Measurements from ENCODE around the gene PRDX6. TPM values are rescaled to one million over a fixed set of nuclear protein-coding genes. Genes with fewer than 3 reads are reported as not detected.

PRDX6 gene
- total and polyA plus RNA-seq, 2 of the 4 experiments (the other 2 are of a cell fraction) = 373 to 426 TPM

DNA sequence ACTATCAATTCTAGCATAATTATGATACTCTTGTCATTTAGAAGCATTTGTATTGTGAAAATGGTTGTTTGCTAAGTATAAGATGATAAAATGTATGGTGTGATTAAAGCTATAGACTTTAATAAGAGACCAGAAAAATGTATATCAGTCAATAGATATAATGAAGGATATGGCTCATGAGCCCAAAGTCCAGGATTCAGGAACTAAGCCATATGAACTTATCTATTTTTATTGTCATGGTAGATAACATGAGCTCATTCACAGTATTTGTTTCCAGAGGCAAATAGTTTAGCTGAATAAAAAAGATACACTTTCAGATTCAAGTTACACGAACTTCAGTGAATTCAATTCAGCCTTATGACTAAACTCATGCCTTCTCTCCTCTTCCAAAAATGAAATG is 32.7 kb downstream of the PRDX6 start:
- H3K9ac ChIP-seq (ENCODE audit: low read depth, low read length) = no peak overlapping the region
- POLR2A ChIA-PET (ENCODE audit: unreplicated experiment) = no interaction called here

More for the DNA sequence above, 32.7 kb downstream of the PRDX6 start:
- H3K27ac ChIP-seq (ENCODE audit: insufficient read depth, low read length) = no peak overlapping the region
- intact Hi-C loops (cut with micrococcal nuclease) = no loop called here
- H4K20me1 ChIP-seq (ENCODE audit: insufficient read depth, low read length) = no peaks in the 10 kb centered on the region
- peaks cover 2% of the 10 kb centered on the region; the same call in 1 of the 2 replicates for H3K4me1 ChIP-seq (ENCODE audit: control insufficient read depth, insufficient read depth, low read length)
- no peak overlapping the region for H4K91ac ChIP-seq (ENCODE audit: insufficient read depth, low read depth, low read length)
- no peak overlapping the region for H2AFZ ChIP-seq (replicated peaks; ENCODE audit: low read length, poor library complexity)
- no peak overlapping the region for H3K14ac ChIP-seq (replicated peaks; ENCODE audit: low read depth, low read length)
- no peak overlapping the region for H4K5ac ChIP-seq (ENCODE audit: low read depth, low read length)
- H3K56ac ChIP-seq (ENCODE audit: extremely low read depth, insufficient read depth, low read length) = no peak overlapping the region
- BruUV-seq (replicated peaks) = no TSS peak
- in situ Hi-C loops (cut with MboI; ENCODE audit: low sequenced_read_pairs) = no loop called here
- no peak overlapping the region for H3K23ac ChIP-seq (ENCODE audit: low read depth, low read length)
- no CpG with 5 or more reads among the region's 1 CpG for WGBS, 2 experiments (ENCODE audit: extremely low coverage in 2 of 2, insufficient read length in 1 of 2)
- H3K36me3 ChIP-seq (ENCODE audit: control insufficient read depth, insufficient read depth, low read length) = no peaks in the 10 kb centered on the region
- no peak for ATAC-seq (ENCODE audit: low read depth)
- H3K27me3 ChIP-seq (ENCODE audit: control insufficient read depth, insufficient read depth, low read length) = no peaks in the 10 kb centered on the region; the same call in 1 of the 2 replicates
- H2AK5ac ChIP-seq (ENCODE audit: low read depth, low read length) = no peak overlapping the region
- 0 out of 2 replicates have a peak, but pooled peaks cover 7% of the 10 kb centered on the region for H3K9me1 ChIP-seq (ENCODE audit: insufficient read depth, low read length)
- CTCF ChIA-PET = no interaction called here
- H3K79me1 ChIP-seq (ENCODE audit: low read depth in 1 of 2, low read length in 2 of 2) = no peaks in the 10 kb centered on the region
- no peak overlapping the region for H2BK20ac ChIP-seq (ENCODE audit: low read depth, low read length)
- TF ChIP-seq FOS (IDR thresholded peaks at IDR 0.05; ENCODE audit: low read depth, low read length) (no peak), MAZ (IDR thresholded peaks at IDR 0.05; ENCODE audit: borderline replicate concordance, low read depth, low read length) (no peak), SMC3 (IDR thresholded peaks at IDR 0.05; ENCODE audit: low read depth, low read length) (no peak), NFE2L2 (IDR thresholded peaks at IDR 0.05; ENCODE audit: low read depth, low read length) (no peak), CEBPB (IDR thresholded peaks at IDR 0.05; ENCODE audit: low read depth, low read length) (no peak), BHLHE40 (IDR thresholded peaks at IDR 0.05; ENCODE audit: low read depth, low read length) (no peak), MXI1 (IDR thresholded peaks at IDR 0.05; ENCODE audit: borderline replicate concordance, low read depth, low read length) (no peak), POLR2A (IDR thresholded peaks at IDR 0.05; ENCODE audit: low read depth, low read length) (no peak), RCOR1 (IDR thresholded peaks at IDR 0.05; ENCODE audit: insufficient replicate concordance, low read length) (no peak), RAD21 (IDR thresholded peaks at IDR 0.05; ENCODE audit: low read length) (no peak), MAFK (IDR thresholded peaks at IDR 0.05; ENCODE audit: low read depth, low read length) (no peak)
- TF ChIP-seq, protein P1, sequence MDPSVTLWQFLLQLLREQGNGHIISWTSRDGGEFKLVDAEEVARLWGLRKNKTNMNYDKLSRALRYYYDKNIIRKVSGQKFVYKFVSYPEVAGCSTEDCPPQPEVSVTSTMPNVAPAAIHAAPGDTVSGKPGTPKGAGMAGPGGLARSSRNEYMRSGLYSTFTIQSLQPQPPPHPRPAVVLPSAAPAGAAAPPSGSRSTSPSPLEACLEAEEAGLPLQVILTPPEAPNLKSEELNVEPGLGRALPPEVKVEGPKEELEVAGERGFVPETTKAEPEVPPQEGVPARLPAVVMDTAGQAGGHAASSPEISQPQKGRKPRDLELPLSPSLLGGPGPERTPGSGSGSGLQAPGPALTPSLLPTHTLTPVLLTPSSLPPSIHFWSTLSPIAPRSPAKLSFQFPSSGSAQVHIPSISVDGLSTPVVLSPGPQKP (IDR thresholded peaks at IDR 0.05; ENCODE audit: borderline replicate concordance, low read depth, low read length) = no peak
- TF ChIP-seq, protein P2, sequence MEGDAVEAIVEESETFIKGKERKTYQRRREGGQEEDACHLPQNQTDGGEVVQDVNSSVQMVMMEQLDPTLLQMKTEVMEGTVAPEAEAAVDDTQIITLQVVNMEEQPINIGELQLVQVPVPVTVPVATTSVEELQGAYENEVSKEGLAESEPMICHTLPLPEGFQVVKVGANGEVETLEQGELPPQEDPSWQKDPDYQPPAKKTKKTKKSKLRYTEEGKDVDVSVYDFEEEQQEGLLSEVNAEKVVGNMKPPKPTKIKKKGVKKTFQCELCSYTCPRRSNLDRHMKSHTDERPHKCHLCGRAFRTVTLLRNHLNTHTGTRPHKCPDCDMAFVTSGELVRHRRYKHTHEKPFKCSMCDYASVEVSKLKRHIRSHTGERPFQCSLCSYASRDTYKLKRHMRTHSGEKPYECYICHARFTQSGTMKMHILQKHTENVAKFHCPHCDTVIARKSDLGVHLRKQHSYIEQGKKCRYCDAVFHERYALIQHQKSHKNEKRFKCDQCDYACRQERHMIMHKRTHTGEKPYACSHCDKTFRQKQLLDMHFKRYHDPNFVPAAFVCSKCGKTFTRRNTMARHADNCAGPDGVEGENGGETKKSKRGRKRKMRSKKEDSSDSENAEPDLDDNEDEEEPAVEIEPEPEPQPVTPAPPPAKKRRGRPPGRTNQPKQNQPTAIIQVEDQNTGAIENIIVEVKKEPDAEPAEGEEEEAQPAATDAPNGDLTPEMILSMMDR (conservative IDR thresholded peaks at IDR 0.05; ENCODE audit: low read depth, low read length) = no peak
- TF ChIP-seq, protein P3, sequence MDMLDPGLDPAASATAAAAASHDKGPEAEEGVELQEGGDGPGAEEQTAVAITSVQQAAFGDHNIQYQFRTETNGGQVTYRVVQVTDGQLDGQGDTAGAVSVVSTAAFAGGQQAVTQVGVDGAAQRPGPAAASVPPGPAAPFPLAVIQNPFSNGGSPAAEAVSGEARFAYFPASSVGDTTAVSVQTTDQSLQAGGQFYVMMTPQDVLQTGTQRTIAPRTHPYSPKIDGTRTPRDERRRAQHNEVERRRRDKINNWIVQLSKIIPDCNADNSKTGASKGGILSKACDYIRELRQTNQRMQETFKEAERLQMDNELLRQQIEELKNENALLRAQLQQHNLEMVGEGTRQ (IDR thresholded peaks at IDR 0.05; ENCODE audit: low read depth, low read length) = no peak
- H2BK5ac ChIP-seq (ENCODE audit: low read depth, low read length, poor library complexity, severe bottlenecking) = no peak overlapping the region
- DNase-seq = no peak
- dilution Hi-C loops (cut with HindIII; ENCODE audit: low sequenced_read_pairs, unreplicated experiment) = no loop called here
- no peak overlapping the region for H3K18ac ChIP-seq (ENCODE audit: low read depth, low read length)
- no peak overlapping the region for H3K4me2 ChIP-seq (ENCODE audit: low read depth, low read length)
- H4K8ac ChIP-seq (ENCODE audit: low read depth in 2 of 2, low read length in 2 of 2) = no peak overlapping the region
- H2BK15ac ChIP-seq (ENCODE audit: low read depth, low read length) = no peak overlapping the region
- no peak overlapping the region for H2AK9ac ChIP-seq (replicated peaks; ENCODE audit: low read depth, low read length, poor library complexity)
- H2BK120ac ChIP-seq (ENCODE audit: low read depth, low read length) = no peak overlapping the region
- H3K9me3 ChIP-seq (ENCODE audit: control insufficient read depth, insufficient read depth, low read length) = no peaks in the 10 kb centered on the region
- no peak overlapping the region for H3K4me3 ChIP-seq (ENCODE audit: insufficient read depth, low read depth, low read length)
- no peak overlapping the region for H3K4ac ChIP-seq (ENCODE audit: low read depth, low read length)

Data from IMR-90 (cell line).